Measurements from ENCODE around the gene CLEC16A.

DNA sequence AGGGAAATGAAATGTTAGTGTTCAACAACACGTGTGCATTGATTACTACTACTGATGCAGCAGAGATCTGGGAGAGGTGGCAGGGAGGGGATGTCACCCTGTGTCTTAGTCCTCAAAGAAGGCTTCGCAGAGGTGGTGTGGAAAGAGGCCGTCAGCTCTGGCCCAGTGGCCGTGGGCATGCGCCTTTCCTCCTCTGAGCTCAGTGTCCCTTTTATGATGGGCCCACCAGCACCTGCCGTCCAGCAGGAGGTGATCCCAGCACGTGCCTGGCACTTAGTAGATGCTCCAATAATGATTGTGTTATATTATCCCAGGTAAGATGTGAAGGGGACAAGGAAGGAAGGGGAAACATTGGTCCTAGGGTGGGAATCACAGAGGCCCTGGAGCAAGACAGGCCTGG, 106.2 kb downstream of the CLEC16A start:
- no peak for TF ChIP-seq EP300 (IDR thresholded peaks at IDR 0.05)
- TF ChIP-seq, protein P1, sequence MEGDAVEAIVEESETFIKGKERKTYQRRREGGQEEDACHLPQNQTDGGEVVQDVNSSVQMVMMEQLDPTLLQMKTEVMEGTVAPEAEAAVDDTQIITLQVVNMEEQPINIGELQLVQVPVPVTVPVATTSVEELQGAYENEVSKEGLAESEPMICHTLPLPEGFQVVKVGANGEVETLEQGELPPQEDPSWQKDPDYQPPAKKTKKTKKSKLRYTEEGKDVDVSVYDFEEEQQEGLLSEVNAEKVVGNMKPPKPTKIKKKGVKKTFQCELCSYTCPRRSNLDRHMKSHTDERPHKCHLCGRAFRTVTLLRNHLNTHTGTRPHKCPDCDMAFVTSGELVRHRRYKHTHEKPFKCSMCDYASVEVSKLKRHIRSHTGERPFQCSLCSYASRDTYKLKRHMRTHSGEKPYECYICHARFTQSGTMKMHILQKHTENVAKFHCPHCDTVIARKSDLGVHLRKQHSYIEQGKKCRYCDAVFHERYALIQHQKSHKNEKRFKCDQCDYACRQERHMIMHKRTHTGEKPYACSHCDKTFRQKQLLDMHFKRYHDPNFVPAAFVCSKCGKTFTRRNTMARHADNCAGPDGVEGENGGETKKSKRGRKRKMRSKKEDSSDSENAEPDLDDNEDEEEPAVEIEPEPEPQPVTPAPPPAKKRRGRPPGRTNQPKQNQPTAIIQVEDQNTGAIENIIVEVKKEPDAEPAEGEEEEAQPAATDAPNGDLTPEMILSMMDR (IDR thresholded peaks at IDR 0.05), result no peak
- no peak for TF ChIP-seq POLR2AphosphoS5 (IDR thresholded peaks at IDR 0.05)
- TF ChIP-seq POLR2A (IDR thresholded peaks at IDR 0.05), result no peak

Data from gastroesophageal sphincter (tissue), 3 donors.